IPS DF 6.9 (cell line): ENCODE data around the gene CC2D1B.
A peak's percentile ranks its signal among the peaks of the same experiment; 100 is the strongest.
"Not testable (repeated sequence)": the region's sequence is repeated elsewhere in the genome, so short reads cannot be mapped to it uniquely, and the experiment has no call there.

Experiments
- DNase-seq: peaks from one replicate; pipeline ENCODE4 v3.0.0-alpha.2; 2013; ENCODE audit warnings: low read depth, low spot score
- H3K27ac ChIP-seq: one replicate; pipeline ENCODE4 v1.5.1; 2013; ENCODE audit warnings: low read length, control low read depth
- H3K27me3 ChIP-seq: 2 replicates; pipeline ENCODE4 v1.6.1; 2013; ENCODE audit warnings: mild to moderate bottlenecking, low read length; ENCODE audit not compliant: control insufficient read depth, insufficient read depth
- H3K36me3 ChIP-seq: 2 replicates; pipeline ENCODE4 v1.6.1; 2013; ENCODE audit warnings: low read length; ENCODE audit not compliant: control insufficient read depth, insufficient read depth
- H3K4me1 ChIP-seq: 2 replicates; pipeline ENCODE4 v1.6.1; 2013; ENCODE audit warnings: low read length; ENCODE audit not compliant: control insufficient read depth, insufficient read depth
- H3K4me3 ChIP-seq: 2 replicates; pipeline ENCODE4 v1.5.1; 2013; ENCODE audit warnings: mild to moderate bottlenecking, low read length
- H3K9me3 ChIP-seq: 2 replicates; pipeline ENCODE4 v1.6.1; 2013; ENCODE audit warnings: low read length, inconsistent platforms; ENCODE audit not compliant: control insufficient read depth, insufficient read depth
- WGBS: extraction: QIAGEN DNeasy Blood & Tissue Kit; methylation state at CpG from one replicate; pipeline ENCODE4 v1.1.7; 2013; ENCODE audit warnings: mixed read lengths, missing lambda C conversion rate; ENCODE audit not compliant: insufficient read length, insufficient coverage; 5-methylcytosine and 5-hydroxymethylcytosine counted together

Gene CC2D1B

DNA sequence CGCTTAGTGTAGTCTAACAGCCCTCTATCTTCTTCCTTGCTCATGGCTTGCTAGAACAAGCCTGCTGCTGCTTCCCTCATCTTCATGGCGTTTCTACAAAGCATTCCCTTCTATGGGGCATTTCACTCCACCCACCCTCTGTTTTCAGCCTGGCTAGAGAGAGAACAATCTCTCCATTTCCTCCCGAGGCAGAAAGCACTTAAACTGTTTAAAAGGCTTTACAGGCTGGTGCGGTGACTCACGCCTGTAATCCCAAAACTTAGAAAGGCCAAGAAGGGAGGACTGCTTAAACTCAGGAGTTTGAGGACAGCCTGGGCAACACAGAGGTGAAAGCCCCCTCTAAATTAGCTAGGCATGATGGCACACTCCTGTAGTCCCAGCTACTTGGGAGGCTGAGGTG is 20.5 kb upstream of the CC2D1B start:
- Histone ChIP-seq H3K27me3 (no peaks in the 10 kb centered on the region), H3K4me1 (no peaks in the 10 kb centered on the region), H3K36me3 (peaks cover 48% of the 10 kb centered on the region), H3K27ac (no peak overlapping the region), H3K4me3 (no peak overlapping the region), H3K9me3 (no peaks in the 10 kb centered on the region)
- WGBS: no CpG with 5 or more reads among the region's 5 CpGs
- no peak for DNase-seq

DNA sequence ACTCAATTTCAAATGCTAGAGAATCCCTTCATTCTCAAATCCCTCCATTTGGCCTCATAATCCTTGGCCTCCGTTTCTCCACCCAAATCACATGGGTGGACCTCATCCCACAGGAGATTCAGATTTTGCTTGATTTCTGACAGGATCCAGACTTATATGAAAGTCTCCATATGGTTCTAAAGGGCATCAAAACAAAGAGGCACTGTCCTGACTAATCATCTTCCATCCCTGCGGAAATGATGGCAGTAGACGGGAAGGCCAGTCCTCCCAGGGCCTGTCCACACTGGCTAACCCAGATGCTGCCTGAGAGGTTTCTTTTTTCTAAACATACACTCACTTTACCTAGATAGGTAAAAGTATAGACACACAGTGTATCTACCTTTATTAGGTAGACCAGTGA is 19.4 kb upstream of the CC2D1B start:
- WGBS: no CpG with 5 or more reads among the region's 3 CpGs
- H3K4me3 ChIP-seq: no peak overlapping the region
- no peak overlapping the region for H3K27ac ChIP-seq
- DNase-seq: no peak
- H3K27me3 ChIP-seq: no peaks in the 10 kb centered on the region
- H3K36me3 ChIP-seq: peaks cover 56% of the 10 kb centered on the region
- H3K4me1 ChIP-seq: no peaks in the 10 kb centered on the region
- H3K9me3 ChIP-seq: no peaks in the 10 kb centered on the region

GRCh38 chr1:52369851-52370250 is 3.8 kb upstream of the CC2D1B start:
- not testable (repeated sequence) for H3K4me1 ChIP-seq, H3K27ac ChIP-seq, H3K27me3 ChIP-seq, DNase-seq, H3K9me3 ChIP-seq, H3K4me3 ChIP-seq
- no CpG with 5 or more reads among the region's 1 CpG for WGBS
- H3K36me3 ChIP-seq: peaks cover 13% of the 10 kb centered on the region

DNA sequence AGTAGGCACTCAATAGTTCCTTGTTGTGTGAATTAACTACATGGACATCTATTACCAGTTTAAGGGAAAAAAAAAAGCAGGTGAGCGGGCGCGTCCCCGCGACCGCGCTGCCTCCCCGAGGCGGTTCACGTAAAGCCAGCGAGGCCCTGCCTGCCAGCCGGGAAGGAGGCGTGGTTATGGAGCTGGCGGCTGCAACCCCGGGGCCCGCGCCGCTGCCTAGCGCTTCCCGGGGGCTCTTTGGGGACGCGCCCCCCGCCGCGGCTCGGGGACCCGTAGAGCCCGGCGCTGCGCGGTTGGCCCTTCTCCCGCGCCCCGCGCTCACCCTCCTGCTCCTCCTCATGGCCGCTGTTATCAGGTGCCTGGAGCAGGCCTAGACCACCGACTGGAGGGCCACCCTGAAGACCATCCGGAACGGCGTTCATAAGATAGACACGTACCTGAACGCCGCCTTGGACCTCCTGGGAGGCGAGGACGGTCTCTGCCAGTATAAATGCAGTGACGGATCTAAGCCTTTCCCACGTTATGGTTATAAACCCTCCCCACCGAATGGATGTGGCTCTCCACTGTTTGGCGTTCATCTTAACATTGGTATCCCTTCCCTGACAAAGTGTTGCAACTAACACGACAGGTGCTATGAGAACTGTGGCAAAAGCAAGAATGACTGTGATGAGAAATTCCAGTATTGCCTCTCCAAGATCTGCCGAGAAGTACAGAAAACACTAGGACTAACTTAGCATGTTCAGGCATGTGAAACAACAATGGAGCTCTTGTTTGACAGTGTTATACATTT is 2.6 kb upstream of the CC2D1B start:
- H3K4me1 ChIP-seq: peaks cover 4% of the 10 kb centered on the region; the same call in 1 of the 2 replicates
- H3K4me3 ChIP-seq: peak overlapping the region; percentile 70; the same call in 1 of the 2 replicates
- H3K36me3 ChIP-seq: peaks cover 8% of the 10 kb centered on the region
- no peak for DNase-seq
- H3K9me3 ChIP-seq: no peaks in the 10 kb centered on the region
- no peaks in the 10 kb centered on the region for H3K27me3 ChIP-seq
- WGBS: no CpG with 5 or more reads among the region's 51 CpGs
- H3K27ac ChIP-seq: no peak overlapping the region

DNA sequence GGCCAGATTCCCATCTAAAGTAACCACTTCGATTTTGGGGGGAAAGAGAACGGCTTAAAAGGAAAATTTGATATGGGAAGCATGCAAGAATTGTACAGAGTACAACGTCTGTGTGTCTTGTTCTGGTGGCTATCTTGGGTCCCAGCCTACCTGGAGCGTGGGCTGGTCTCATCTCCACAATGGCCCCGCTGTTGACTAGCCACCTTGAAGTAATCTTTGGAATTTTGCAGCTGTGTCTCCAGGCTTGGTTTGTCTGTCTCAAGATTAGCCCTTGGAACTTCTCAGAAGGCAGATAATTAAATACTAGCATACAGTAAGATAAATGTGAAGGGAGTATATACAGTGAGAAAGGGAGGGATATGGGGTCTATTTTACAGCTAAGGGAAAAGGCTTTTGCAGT is 1.3 kb upstream of the CC2D1B start:
- no peak overlapping the region for H3K4me3 ChIP-seq
- no peaks in the 10 kb centered on the region for H3K9me3 ChIP-seq
- no peak for DNase-seq
- no peak overlapping the region for H3K27ac ChIP-seq
- no CpG with 5 or more reads among the region's 5 CpGs for WGBS
- peaks cover 4% of the 10 kb centered on the region; the same call in 1 of the 2 replicates for H3K4me1 ChIP-seq
- no peaks in the 10 kb centered on the region for H3K27me3 ChIP-seq
- H3K36me3 ChIP-seq: no peaks in the 10 kb centered on the region

GRCh38 chr1:52366517-52366827 is 467 bp upstream of the CC2D1B start:
- Histone ChIP-seq H3K27me3 (no peaks in the 10 kb centered on the region), H3K36me3 (no peaks in the 10 kb centered on the region), H3K4me3 (peak overlapping the region; percentile 64; the same call in 1 of the 2 replicates), H3K4me1 (peaks cover 4% of the 10 kb centered on the region; the same call in 1 of the 2 replicates), H3K9me3 (no peaks in the 10 kb centered on the region), H3K27ac (no peak overlapping the region)
- DNase-seq: no peak
- WGBS: no CpG with 5 or more reads among the region's 8 CpGs

DNA sequence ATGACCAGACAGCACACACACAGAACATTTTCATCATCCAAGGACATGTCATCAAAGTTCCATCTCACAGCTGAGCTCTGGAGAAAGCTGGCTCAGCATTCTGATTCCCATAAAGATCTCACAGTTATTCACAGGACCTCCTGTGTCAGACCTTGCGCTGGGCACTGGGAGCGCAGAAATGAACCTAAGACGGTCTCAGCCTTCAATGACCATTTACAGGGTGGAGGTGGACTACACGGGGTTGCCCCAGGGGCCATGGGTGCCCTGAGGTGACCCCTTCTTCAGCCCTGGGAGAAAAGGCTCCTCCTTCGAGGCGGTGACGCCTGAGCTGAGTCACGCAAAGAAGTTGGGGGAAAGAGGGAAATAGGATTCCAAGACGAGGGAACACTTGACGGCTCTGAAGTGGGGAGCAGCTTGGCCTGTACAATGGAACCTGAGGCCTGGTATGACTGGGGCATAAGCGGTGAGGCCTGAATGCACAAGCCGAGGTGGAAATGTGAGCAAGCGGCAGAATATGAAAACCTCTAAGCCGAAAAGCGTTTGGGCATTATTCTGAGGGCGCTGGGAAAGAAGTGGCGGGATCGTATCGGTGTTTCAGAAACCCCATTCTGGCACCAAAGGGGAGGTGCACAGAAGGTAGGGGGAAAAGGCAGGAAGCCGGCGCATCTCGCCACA is 797 bp downstream of the CC2D1B start:
- H3K4me1 ChIP-seq: peaks cover 4% of the 10 kb centered on the region; the same call in 1 of the 2 replicates
- peak overlapping the region; percentile 64 for H3K4me3 ChIP-seq
- no peak for DNase-seq
- H3K9me3 ChIP-seq: no peaks in the 10 kb centered on the region
- WGBS: no CpG with 5 or more reads among the region's 22 CpGs
- H3K27ac ChIP-seq: no peak overlapping the region
- no peaks in the 10 kb centered on the region for H3K27me3 ChIP-seq
- H3K36me3 ChIP-seq: peaks cover 6% of the 10 kb centered on the region

GRCh38 chr1:52364235-52364839 is 1.7 kb downstream of the CC2D1B start:
- Histone ChIP-seq H3K9me3 (no peaks in the 10 kb centered on the region), H3K36me3 (peaks cover 14% of the 10 kb centered on the region), H3K4me1 (peaks cover 4% of the 10 kb centered on the region; the same call in 1 of the 2 replicates), H3K4me3 (no peak overlapping the region), H3K27me3 (no peaks in the 10 kb centered on the region), H3K27ac (no peak overlapping the region)
- DNase-seq: no peak
- no CpG with 5 or more reads among the region's 5 CpGs for WGBS

GRCh38 chr1:52360595-52360968 is 5.4 kb downstream of the CC2D1B start:
- H3K36me3 ChIP-seq: peaks cover 47% of the 10 kb centered on the region

GRCh38 chr1:52359676-52360594 is 6.1 kb downstream of the CC2D1B start:
- peaks cover under 1% of the 10 kb centered on the region; the same call in 1 of the 2 replicates for H3K4me1 ChIP-seq
- no CpG with 5 or more reads among the region's 24 CpGs for WGBS
- no peak overlapping the region for H3K27ac ChIP-seq
- no peaks in the 10 kb centered on the region for H3K9me3 ChIP-seq
- no peak overlapping the region for H3K4me3 ChIP-seq
- peaks cover 52% of the 10 kb centered on the region for H3K36me3 ChIP-seq
- no peaks in the 10 kb centered on the region for H3K27me3 ChIP-seq
- DNase-seq: no peak

More at GRCh38 chr1:52360595-52360968, 5.4 kb downstream of the CC2D1B start:
- Histone ChIP-seq H3K9me3 (no peaks in the 10 kb centered on the region), H3K27ac (no peak overlapping the region), H3K27me3 (no peaks in the 10 kb centered on the region), H3K4me3 (no peak overlapping the region), H3K4me1 (peaks cover 3% of the 10 kb centered on the region; the same call in 1 of the 2 replicates)
- no CpG with 5 or more reads among the region's 7 CpGs for WGBS
- DNase-seq: no peak
